ENCODE measurements around the gene TICRR. TPM values are rescaled to one million over a fixed set of nuclear protein-coding genes. Genes with fewer than 3 reads are reported as not detected.

The TICRR gene
- 2.4 TPM for total RNA-seq

DNA sequence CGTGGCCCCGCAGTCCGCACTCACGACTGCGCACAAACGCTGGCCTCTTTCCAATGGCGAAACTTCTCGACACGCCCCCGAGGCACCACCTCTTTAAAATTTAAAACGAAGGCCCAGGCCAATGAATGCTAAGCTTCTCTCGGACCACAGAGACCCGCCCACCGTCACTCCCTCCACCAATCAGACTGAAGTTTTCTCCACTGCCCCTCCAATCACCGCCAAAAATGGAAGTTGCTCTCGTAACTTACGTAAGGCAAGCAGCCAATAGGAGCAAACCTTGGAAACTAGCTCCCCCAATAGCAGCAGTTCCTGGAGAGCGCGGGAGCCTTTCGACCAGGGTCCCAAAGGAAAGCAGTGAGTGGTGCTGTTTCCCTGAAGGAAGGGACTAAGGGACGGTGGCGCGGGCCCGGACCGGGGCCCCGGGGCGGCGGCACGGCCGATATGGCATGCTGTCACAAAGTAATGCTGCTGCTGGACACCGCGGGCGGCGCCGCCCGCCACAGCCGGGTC lies at the start of gene TICRR:
TSS of gene TICRR (plus strand) at position 324 of the 510 bp plus-strand sequence. CDS start at position 442, 118 bp downstream.

DNA sequence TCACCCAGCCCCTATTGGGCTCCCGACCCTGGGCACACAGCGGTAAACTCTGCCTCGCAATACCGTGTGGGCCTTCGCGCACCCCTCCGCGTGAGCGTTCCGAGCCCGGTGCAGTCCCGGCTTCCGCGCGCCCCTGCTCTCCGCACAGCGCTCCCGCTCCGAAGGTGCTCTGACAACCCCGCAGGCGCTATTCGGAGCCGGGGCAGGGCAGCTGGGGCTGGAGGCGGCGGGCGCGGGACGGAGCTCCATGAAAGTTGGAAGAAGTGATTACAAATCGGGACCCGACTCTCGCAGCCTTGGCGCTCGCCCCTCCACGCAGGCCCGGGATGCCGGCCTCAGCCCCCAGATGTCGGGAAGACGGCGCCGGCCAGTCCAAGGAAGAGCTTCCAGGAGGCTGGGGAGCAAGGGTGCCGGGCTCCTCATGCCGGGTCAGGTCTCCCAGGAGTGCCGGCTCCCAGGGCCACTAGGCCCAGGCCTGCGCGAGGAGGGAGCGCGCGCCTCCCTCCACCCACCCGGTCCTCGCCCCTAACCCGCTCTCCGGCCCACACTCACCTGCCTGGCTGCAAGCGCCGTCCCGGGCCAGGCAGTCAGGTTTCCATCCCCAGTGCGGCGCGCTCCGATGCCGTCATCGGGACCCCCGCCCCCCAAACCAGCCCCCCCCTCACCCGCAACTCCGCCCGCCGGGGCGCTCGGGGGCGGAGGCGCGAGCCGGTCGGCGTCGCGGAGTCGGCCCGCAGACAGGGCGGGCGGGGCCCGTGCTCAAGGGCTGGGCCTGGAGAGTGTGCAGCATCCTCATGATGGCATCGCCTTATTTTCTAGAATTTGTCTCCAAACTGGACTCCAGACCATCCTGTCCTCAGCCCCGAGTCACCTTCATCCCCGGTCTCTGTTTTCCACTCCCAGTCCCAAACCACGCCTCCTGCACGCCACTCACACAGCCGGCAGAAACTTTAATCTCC lies 79.9 kb downstream of the TICRR start, which contains the start of gene KIF7:
TSS of gene KIF7 (minus strand) at position 621 of the 959 bp plus-strand sequence. CDS start 2,537 bp downstream, outside the sequence.

Other genes with a start within 250 kb of the TICRR start
- gene POLG, start 240.6 kb upstream of the TICRR start, total RNA-seq: 51.6 TPM
- 1.0 TPM for gene RHCG, start 78.9 kb upstream of the TICRR start, total RNA-seq
- gene KIF7, start 80.0 kb downstream of the TICRR start, total RNA-seq: 15.8 TPM
- 1.5 TPM for gene PLIN1, start 103.9 kb downstream of the TICRR start, total RNA-seq
- 14.7 TPM for gene PEX11A, start 115.3 kb downstream of the TICRR start, total RNA-seq
- gene WDR93, start 115.3 kb downstream of the TICRR start, total RNA-seq: 0.66 TPM
- 1.2 TPM for gene MESP1, start 175.8 kb downstream of the TICRR start, total RNA-seq
- gene MESP2, start 200.9 kb downstream of the TICRR start, total RNA-seq: 2.8 TPM
- 11.9 TPM for gene ANPEP, start 239.4 kb downstream of the TICRR start, total RNA-seq